ENCODE measurements around the gene PLOD1. TPM values are rescaled to one million over a fixed set of nuclear protein-coding genes. Genes with fewer than 3 reads are reported as not detected.
A peak's percentile ranks its signal among the peaks of the same experiment; 100 is the strongest.

The PLOD1 gene
- total and polyA plus RNA-seq, 2 of the 13 experiments (the other 11 are each of a cell fraction or from before 2014, with no cell fraction given), result 70.1 to 318 TPM

GRCh38 chr1:11934302-11935056, at the start of gene PLOD1 (continued):
- TF ChIP-seq ZNF720 (CRISPR knock-in tag; IDR thresholded peaks at IDR 0.05) (no peak), KAT2B (IDR thresholded peaks at IDR 0.05; ENCODE audit: borderline replicate concordance, low read depth, low read length) (no peak), BORCS8-MEF2B (CRISPR knock-in tag; IDR thresholded peaks at IDR 0.05) (peak; percentile 92), FOXO1 (CRISPR knock-in tag; IDR thresholded peaks at IDR 0.05) (no peak), SMC3 (IDR thresholded peaks at IDR 0.05; ENCODE audit: low read length) (no peak), NFRKB (IDR thresholded peaks at IDR 0.05) (no peak), ZNF549 (CRISPR knock-in tag; IDR thresholded peaks at IDR 0.05) (no peak), ZNF839 (CRISPR knock-in tag; IDR thresholded peaks at IDR 0.05; ENCODE audit: borderline replicate concordance) (no peak), ZNF12 (CRISPR knock-in tag; IDR thresholded peaks at IDR 0.05) (peak; percentile 60; the same call in 1 of the 2 replicates), NPAS2 (CRISPR knock-in tag; IDR thresholded peaks at IDR 0.05; ENCODE audit: borderline replicate concordance) (no peak), FOXJ3 (CRISPR knock-in tag; IDR thresholded peaks at IDR 0.05; ENCODE audit: borderline replicate concordance) (no peak), ZNF580 (CRISPR knock-in tag; IDR thresholded peaks at IDR 0.05; ENCODE audit: borderline replicate concordance, low read depth) (peak; percentile 92; the same call in 1 of the 2 replicates), ZNF282 (IDR thresholded peaks at IDR 0.05; ENCODE audit: partially characterized antibody) (no peak), ZZZ3 (CRISPR knock-in tag; IDR thresholded peaks at IDR 0.05; ENCODE audit: borderline replicate concordance) (no peak), ZXDC (CRISPR knock-in tag; IDR thresholded peaks at IDR 0.05) (peak; percentile 34; the same call in 1 of the 2 replicates), ZBTB42 (CRISPR knock-in tag; IDR thresholded peaks at IDR 0.05) (no peak; the same call in 1 of the 2 replicates), RCOR2 (CRISPR knock-in tag; IDR thresholded peaks at IDR 0.05) (no peak), CHCHD3 (CRISPR knock-in tag; IDR thresholded peaks at IDR 0.05) (no peak), ZNF382 (CRISPR knock-in tag; IDR thresholded peaks at IDR 0.05; ENCODE audit: borderline replicate concordance) (no peak), ZHX1 (CRISPR knock-in tag; IDR thresholded peaks at IDR 0.05; ENCODE audit: low read depth) (0 out of 2 replicates have a peak, but pooled peaks have one; percentile 29)
- TF ChIP-seq, protein P1, sequence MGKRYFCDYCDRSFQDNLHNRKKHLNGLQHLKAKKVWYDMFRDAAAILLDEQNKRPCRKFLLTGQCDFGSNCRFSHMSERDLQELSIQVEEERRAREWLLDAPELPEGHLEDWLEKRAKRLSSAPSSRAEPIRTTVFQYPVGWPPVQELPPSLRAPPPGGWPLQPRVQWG (CRISPR knock-in tag; IDR thresholded peaks at IDR 0.05; ENCODE audit: borderline replicate concordance, low read depth), result no peak
